Smooth muscle cell (in vitro differentiated cells): ENCODE data around the gene WDR27. TPM values are rescaled to one million over a fixed set of nuclear protein-coding genes. Genes with fewer than 3 reads are reported as not detected.

Source experiments
- DNase-seq: peaks from one replicate; lab custom pipeline; 2025; ENCODE audit not compliant: unreplicated experiment; lab: John Stamatoyannopoulos, UW
- H2AFZ ChIP-seq: fragments of 200-600 bp; sonication (generic); 2 replicates; pipeline ENCODE4 v1.6.0; 2016; ENCODE audit warnings: antibody characterized with exemption, low read depth, mild to moderate bottlenecking
- H3F3A ChIP-seq: fragments of 200-600 bp; sonication (generic); 2 replicates; pipeline ENCODE4 v1.6.0; 2017; ENCODE audit warnings: antibody characterized with exemption, low read depth
- H3K27ac ChIP-seq: fragments of 200-600 bp; sonication (generic); 2 replicates; pipeline ENCODE4 v1.5.1; 2016; ENCODE audit warnings: low read depth, mild to moderate bottlenecking
- H3K27me3 ChIP-seq: fragments of 200-600 bp; sonication (generic); 2 replicates; pipeline ENCODE4 v1.6.1; 2016; ENCODE audit warnings: low read depth, mild to moderate bottlenecking
- H3K36me3 ChIP-seq: fragments of 200-600 bp; sonication (generic); 2 replicates; pipeline ENCODE4 v1.5.1; 2016; ENCODE audit warnings: low read depth
- H3K4me1 ChIP-seq: fragments of 200-600 bp; sonication (generic); 2 replicates; pipeline ENCODE4 v1.5.1; 2016; ENCODE audit warnings: low read depth
- H3K4me2 ChIP-seq: fragments of 200-600 bp; sonication (generic); 2 replicates; pipeline ENCODE4 v1.6.0; 2016; ENCODE audit warnings: mild to moderate bottlenecking
- H3K4me3 ChIP-seq: fragments of 200-600 bp; sonication (generic); 2 replicates; pipeline ENCODE4 v1.5.1; 2016; ENCODE audit warnings: mild to moderate bottlenecking
- H3K79me2 ChIP-seq: fragments of 200-600 bp; sonication (generic); 2 replicates; pipeline ENCODE4 v1.6.0; 2016; ENCODE audit warnings: low read depth, mild to moderate bottlenecking
- H3K9ac ChIP-seq: fragments of 200-600 bp; sonication (generic); 2 replicates; pipeline ENCODE4 v1.6.0; 2016; ENCODE audit warnings: low read depth
- H3K9me3 ChIP-seq: fragments of 200-600 bp; sonication (generic); replicated peaks from 2 replicates; pipeline ENCODE4 v1.5.1; 2016; ENCODE audit warnings: low read depth
- H4K20me1 ChIP-seq: fragments of 200-600 bp; sonication (generic); 2 replicates; pipeline ENCODE4 v1.6.0; 2016; ENCODE audit warnings: low read depth
- WGBS: methylation state at CpG from one replicate; pipeline ENCODE4 v1.1.7; 2016; ENCODE audit warnings: low lambda C conversion rate; 5-methylcytosine and 5-hydroxymethylcytosine counted together
- polyA plus RNA-seq: library from polyadenylated mRNA; unstranded; fragments of >200 nt; fragmentation: Nextera tagmentation; extraction: Ambion mirVana; gene quantifications from 2 replicates; pipeline ENCODE4 v1.2.1, GENCODE V29; 2016
- total RNA-seq: library from RNA; depleted of rRNA; stranded (reverse); fragments of >200 nt; gene quantifications from 2 replicates; pipeline ENCODE4 v1.2.3, GENCODE V29; 2014
- TF ChIP-seq, protein P1 (sequence below): fragments of 200-600 bp; sonication (generic); IDR thresholded peaks from 2 replicates; pipeline ENCODE4 v1.5.1; 2017; ENCODE audit warnings: borderline replicate concordance, mild to moderate bottlenecking, antibody characterized with exemption; ENCODE audit not compliant: insufficient read depth, poor library complexity, severe bottlenecking

Gene WDR27
- total and polyA plus RNA-seq, 2 experiments from 2014 or later = 26.0 to 47.0 TPM

GRCh38 chr6:169667716-169668115, 34.1 kb downstream of the WDR27 start:
- Histone ChIP-seq H3K36me3 (peaks cover 8% of the 10 kb centered on the region), H3K27me3 (no peaks in the 10 kb centered on the region), H3F3A (no peaks in the 10 kb centered on the region), H4K20me1 (no peaks in the 10 kb centered on the region), H3K9ac (no peak overlapping the region), H3K4me2 (no peak overlapping the region), H2AFZ (no peak overlapping the region), H3K79me2 (no peaks in the 10 kb centered on the region), H3K27ac (no peak overlapping the region), H3K4me3 (no peak overlapping the region), H3K9me3 (no peaks in the 10 kb centered on the region), H3K4me1 (no peaks in the 10 kb centered on the region)
- DNase-seq = no peak
- TF ChIP-seq, protein P1, sequence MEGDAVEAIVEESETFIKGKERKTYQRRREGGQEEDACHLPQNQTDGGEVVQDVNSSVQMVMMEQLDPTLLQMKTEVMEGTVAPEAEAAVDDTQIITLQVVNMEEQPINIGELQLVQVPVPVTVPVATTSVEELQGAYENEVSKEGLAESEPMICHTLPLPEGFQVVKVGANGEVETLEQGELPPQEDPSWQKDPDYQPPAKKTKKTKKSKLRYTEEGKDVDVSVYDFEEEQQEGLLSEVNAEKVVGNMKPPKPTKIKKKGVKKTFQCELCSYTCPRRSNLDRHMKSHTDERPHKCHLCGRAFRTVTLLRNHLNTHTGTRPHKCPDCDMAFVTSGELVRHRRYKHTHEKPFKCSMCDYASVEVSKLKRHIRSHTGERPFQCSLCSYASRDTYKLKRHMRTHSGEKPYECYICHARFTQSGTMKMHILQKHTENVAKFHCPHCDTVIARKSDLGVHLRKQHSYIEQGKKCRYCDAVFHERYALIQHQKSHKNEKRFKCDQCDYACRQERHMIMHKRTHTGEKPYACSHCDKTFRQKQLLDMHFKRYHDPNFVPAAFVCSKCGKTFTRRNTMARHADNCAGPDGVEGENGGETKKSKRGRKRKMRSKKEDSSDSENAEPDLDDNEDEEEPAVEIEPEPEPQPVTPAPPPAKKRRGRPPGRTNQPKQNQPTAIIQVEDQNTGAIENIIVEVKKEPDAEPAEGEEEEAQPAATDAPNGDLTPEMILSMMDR = no peak
- 98% methylated on average over 27 of the region's 27 CpGs for WGBS

GRCh38 chr6:169666441-169666840, 35.4 kb downstream of the WDR27 start:
- WGBS = 97% methylated on average over 18 of the region's 18 CpGs
- Histone ChIP-seq H3K79me2 (no peaks in the 10 kb centered on the region), H3K27me3 (no peaks in the 10 kb centered on the region), H2AFZ (no peak overlapping the region), H3F3A (no peaks in the 10 kb centered on the region), H4K20me1 (no peaks in the 10 kb centered on the region), H3K36me3 (peaks cover 3% of the 10 kb centered on the region), H3K27ac (no peak overlapping the region), H3K9me3 (no peaks in the 10 kb centered on the region), H3K4me1 (no peaks in the 10 kb centered on the region), H3K4me3 (no peak overlapping the region), H3K4me2 (no peak overlapping the region), H3K9ac (no peak overlapping the region)
- TF ChIP-seq, protein P1 = no peak
- DNase-seq = no peak

- no peaks in the 10 kb centered on the region for H3K4me1 ChIP-seq
- H3K9ac ChIP-seq = no peak overlapping the region
- no peak overlapping the region for H3K27ac ChIP-seq
- TF ChIP-seq, protein P1 = no peak
- no peak overlapping the region for H3K4me3 ChIP-seq
- no peak for DNase-seq
- no peaks in the 10 kb centered on the region for H3F3A ChIP-seq
- H3K36me3 ChIP-seq = peaks cover 3% of the 10 kb centered on the region
- no peaks in the 10 kb centered on the region for H3K9me3 ChIP-seq
- no peaks in the 10 kb centered on the region for H3K27me3 ChIP-seq
- no peak overlapping the region for H3K4me2 ChIP-seq
- 80% methylated on average over 9 of the region's 9 CpGs for WGBS
- no peaks in the 10 kb centered on the region for H3K79me2 ChIP-seq
- H2AFZ ChIP-seq = no peak overlapping the region
- H4K20me1 ChIP-seq = no peaks in the 10 kb centered on the region
These were observed 36.5 kb downstream of the WDR27 start for GRCh38 chr6:169665289-169665688.

DNA sequence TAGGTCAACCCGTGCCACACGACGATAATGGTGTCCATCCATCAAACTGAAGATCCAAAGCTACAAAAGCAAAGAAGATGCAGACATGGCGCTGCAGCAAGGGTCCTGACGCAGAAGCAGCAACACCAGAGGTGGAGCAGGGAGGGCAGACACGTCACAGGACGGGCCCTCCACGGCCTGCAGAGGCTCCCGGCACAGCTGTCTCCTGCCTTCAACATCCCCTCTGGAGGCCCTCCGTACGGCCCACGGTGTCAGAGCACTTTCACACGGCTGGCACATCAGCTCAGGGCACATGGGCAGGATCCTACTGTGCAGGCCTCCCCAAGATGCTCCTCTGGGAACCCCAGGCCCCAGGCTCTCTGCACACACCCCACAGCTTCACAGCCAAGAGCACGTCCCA, 37.6 kb downstream of the WDR27 start:
- Histone ChIP-seq H3K27me3 (no peaks in the 10 kb centered on the region), H3K4me1 (no peaks in the 10 kb centered on the region), H4K20me1 (no peaks in the 10 kb centered on the region), H3K36me3 (peaks cover 3% of the 10 kb centered on the region), H3K27ac (no peak overlapping the region), H3K9ac (no peak overlapping the region), H3F3A (no peaks in the 10 kb centered on the region), H3K79me2 (no peaks in the 10 kb centered on the region), H3K9me3 (no peaks in the 10 kb centered on the region), H3K4me3 (no peak overlapping the region), H3K4me2 (no peak overlapping the region), H2AFZ (no peak overlapping the region)
- WGBS = 95% methylated on average over 14 of the region's 14 CpGs
- TF ChIP-seq, protein P1 = no peak
- no peak for DNase-seq
